HepG2 (cell line): ENCODE measurements around the gene TBL3. TPM values are rescaled to one million over a fixed set of nuclear protein-coding genes. Genes with fewer than 3 reads are reported as not detected.
A peak's percentile ranks its signal among the peaks of the same experiment; 100 is the strongest.

Experiments
- BHLHE40 ChIP-seq: IDR thresholded peaks from 2 replicates; pipeline ENCODE4 v1.6.1; 2011; ENCODE audit warnings: low read length, improper control_type of control experiment
- GMEB1 ChIP-seq: sonication (generic); formaldehyde crosslinking; IDR thresholded peaks from 2 replicates; pipeline ENCODE4 v1.5.1; 2020; ENCODE audit warnings: missing genetic modification reagents, mild to moderate bottlenecking, borderline replicate concordance
- MTA1 ChIP-seq: sonication (generic); formaldehyde crosslinking; IDR thresholded peaks from 2 replicates; pipeline ENCODE4 v1.4.0; 2020; ENCODE audit warnings: missing genetic modification reagents, mild to moderate bottlenecking, borderline replicate concordance
- MXD3 ChIP-seq: IDR thresholded peaks from 2 replicates; pipeline ENCODE4 v1.6.1; 2016; ENCODE audit warnings: mild to moderate bottlenecking, missing biosample characterization, missing genetic modification reagents
- POLR2AphosphoS5 ChIP-seq: IDR thresholded peaks from 2 replicates; pipeline ENCODE4 v1.6.1; 2012; ENCODE audit warnings: low read depth, low read length
- SAP130 ChIP-seq: IDR thresholded peaks from 2 replicates; pipeline ENCODE4 v1.6.1; 2016; ENCODE audit warnings: low read depth
- SOX13 ChIP-seq, 3 experiments: fragments of 450-650 bp in 1 of 3; sonication (generic) in 1 of 3; formaldehyde crosslinking in 1 of 3; IDR thresholded peaks in 2 of 3; conservative IDR thresholded peaks in 1 of 3; 2 replicates each; pipeline versions ENCODE4 v1.5.0 to v1.6.1; 2016 to 2020; ENCODE audit warnings: antibody characterized with exemption in 1 of 3, mild to moderate bottlenecking in 1 of 3, missing compliant biosample characterization in 1 of 3, missing genetic modification reagents in 1 of 3, moderate library complexity in 1 of 3
- XBP1 ChIP-seq: sonication (generic); formaldehyde crosslinking; IDR thresholded peaks from 2 replicates; pipeline ENCODE4 v1.5.0; 2020; ENCODE audit warnings: missing genetic modification reagents
- ZBTB3 ChIP-seq: sonication (generic); formaldehyde crosslinking; IDR thresholded peaks from 2 replicates; pipeline ENCODE4 v1.4.0; 2020; ENCODE audit warnings: low read depth, mild to moderate bottlenecking, moderate library complexity, missing genetic modification reagents, borderline replicate concordance
- ZBTB8A ChIP-seq: sonication (generic); formaldehyde crosslinking; IDR thresholded peaks from 2 replicates; pipeline ENCODE4 v1.4.0; 2020; ENCODE audit warnings: mild to moderate bottlenecking, low read depth, missing genetic modification reagents, borderline replicate concordance
- ZNF615 ChIP-seq: sonication (generic); formaldehyde crosslinking; IDR thresholded peaks from 2 replicates; pipeline ENCODE4 v1.5.0; 2020; ENCODE audit warnings: mild to moderate bottlenecking, missing genetic modification reagents, borderline replicate concordance
- ZNF790 ChIP-seq: sonication (generic); formaldehyde crosslinking; IDR thresholded peaks from 2 replicates; pipeline ENCODE4 v1.8.0; 2022; ENCODE audit warnings: missing genetic modification reagents, mild to moderate bottlenecking, borderline replicate concordance
- polyA plus RNA-seq, 8 experiments: library from polyadenylated mRNA; depleted of rRNA in 3 of 8; stranded (reverse) in 7 of 8; unstranded in 1 of 8; fragments of >200 nt; fragmentation: Illumina TruSeq in 4 of 8; extraction: Trizol in 4 of 8; gene quantifications; 2 replicates each; pipeline versions ENCODE4 v1.2.1 to v1.2.3, GENCODE V29; 2011 to 2016; ENCODE audit warnings: low read depth in 4 of 8, missing spikeins in 1 of 8, mixed read lengths in 1 of 8; ENCODE audit not compliant: insufficient read depth in 1 of 8
- total RNA-seq, 5 experiments: library from RNA; depleted of rRNA; stranded (reverse); fragments of >200 nt; fragmentation: Illumina TruSeq; extraction: Trizol; gene quantifications; 2 replicates each; pipeline ENCODE4 v1.2.3, GENCODE V29; 2016; ENCODE audit warnings: low read depth in 1 of 5
- TF ChIP-seq, protein P1 (sequence below): IDR thresholded peaks from 2 replicates; pipeline ENCODE4 v1.6.1; 2016; ENCODE audit warnings: missing compliant biosample characterization, missing genetic modification reagents, borderline replicate concordance
- TF ChIP-seq, protein P2 (sequence below): sonication (generic); formaldehyde crosslinking; IDR thresholded peaks from 2 replicates; pipeline ENCODE4 v1.5.0; 2020; ENCODE audit warnings: mild to moderate bottlenecking, missing genetic modification reagents, borderline replicate concordance
- TF ChIP-seq, protein P3 (sequence below): sonication (generic); formaldehyde crosslinking; IDR thresholded peaks from 2 replicates; pipeline ENCODE4 v1.4.0; 2020; ENCODE audit warnings: missing genetic modification reagents
- TF ChIP-seq, protein P4 (sequence below): sonication (generic); formaldehyde crosslinking; IDR thresholded peaks from 2 replicates; pipeline ENCODE4 v1.9.0; 2021; ENCODE audit warnings: missing genetic modification reagents, borderline replicate concordance

Gene TBL3
- total and polyA plus RNA-seq, 2 of the 13 experiments (the other 11 are each of a cell fraction or from before 2014, with no cell fraction given), result 16.8 to 38.0 TPM

DNA sequence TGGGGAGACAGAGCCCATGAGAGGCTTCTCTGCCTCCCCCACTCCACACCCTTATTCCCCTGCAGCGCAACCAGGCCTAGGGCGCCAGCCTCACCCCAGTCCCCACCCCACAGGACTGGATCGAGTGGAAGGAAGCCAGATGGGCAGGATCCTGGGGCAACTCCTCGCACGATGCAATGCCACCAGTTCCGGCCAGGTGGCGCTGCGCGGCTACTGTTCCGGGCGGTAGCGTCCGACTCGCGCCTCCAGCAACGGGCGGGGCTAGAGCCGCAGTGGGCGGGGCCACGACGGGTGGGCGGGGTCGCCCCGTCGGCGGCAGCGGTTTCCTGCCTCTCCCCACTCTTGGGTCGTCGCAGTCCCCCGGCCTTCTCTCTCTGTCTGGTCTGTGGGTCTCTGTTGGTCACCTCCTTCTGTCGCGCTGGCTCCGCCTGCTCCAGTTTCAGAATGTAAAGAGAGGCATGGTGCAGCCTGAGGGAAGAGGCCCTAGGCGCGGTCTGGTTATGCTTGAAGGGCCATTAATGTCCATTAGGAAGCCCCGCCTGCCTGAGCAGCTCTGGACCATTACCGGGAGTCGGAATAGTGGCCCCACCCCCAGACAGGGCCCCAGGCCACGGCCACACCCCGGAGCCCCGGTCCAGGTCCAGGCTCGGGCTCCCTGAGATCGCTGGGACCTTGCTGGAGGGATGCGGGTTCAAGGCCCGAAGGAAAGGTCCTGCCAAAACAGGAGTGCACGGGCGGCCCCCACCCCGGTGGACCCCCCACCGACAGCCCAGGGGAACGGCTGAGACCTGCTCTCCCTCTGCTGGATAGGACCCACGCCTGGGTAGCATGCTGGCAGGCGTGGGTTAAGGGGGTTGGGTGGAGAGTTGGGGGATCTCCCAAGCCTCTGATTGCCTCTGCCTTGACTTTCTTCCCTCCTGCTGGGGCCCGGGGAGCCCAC, 51.5 kb downstream of the TBL3 start (continued):
- TF ChIP-seq ZNF790 (CRISPR knock-in tag) (peak; percentile 85; the same call in 1 of the 2 replicates), SAP130 (CRISPR knock-in tag) (peak; percentile 83), ZNF615 (CRISPR knock-in tag) (no peak), ZBTB3 (CRISPR knock-in tag) (peak; percentile 43; the same call in 1 of the 2 replicates), ZBTB8A (CRISPR knock-in tag) (no peak), SOX13 (IDR thresholded peaks at IDR 0.05) (no peak), SOX13 (CRISPR knock-in tag; conservative IDR thresholded peaks at IDR 0.05 in 1 of 2, IDR thresholded peaks at IDR 0.05 in 1 of 2) (peak in 1 of 2 experiments; percentile 13; a peak in 1 of 4 replicates), MXD3 (CRISPR knock-in tag) (peak; percentile 26), POLR2AphosphoS5 (peak; percentile 68), BHLHE40 (peak; percentile 30; the same call in 1 of the 2 replicates), XBP1 (CRISPR knock-in tag) (no peak), MTA1 (CRISPR knock-in tag) (peak; percentile 38; the same call in 1 of the 2 replicates), GMEB1 (CRISPR knock-in tag) (peak; percentile 64; the same call in 1 of the 2 replicates)
- TF ChIP-seq, protein P1, sequence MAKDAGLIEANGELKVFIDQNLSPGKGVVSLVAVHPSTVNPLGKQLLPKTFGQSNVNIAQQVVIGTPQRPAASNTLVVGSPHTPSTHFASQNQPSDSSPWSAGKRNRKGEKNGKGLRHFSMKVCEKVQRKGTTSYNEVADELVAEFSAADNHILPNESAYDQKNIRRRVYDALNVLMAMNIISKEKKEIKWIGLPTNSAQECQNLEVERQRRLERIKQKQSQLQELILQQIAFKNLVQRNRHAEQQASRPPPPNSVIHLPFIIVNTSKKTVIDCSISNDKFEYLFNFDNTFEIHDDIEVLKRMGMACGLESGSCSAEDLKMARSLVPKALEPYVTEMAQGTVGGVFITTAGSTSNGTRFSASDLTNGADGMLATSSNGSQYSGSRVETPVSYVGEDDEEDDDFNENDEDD (CRISPR knock-in tag), result peak; percentile 60; the same call in 1 of the 2 replicates
- TF ChIP-seq, protein P2, sequence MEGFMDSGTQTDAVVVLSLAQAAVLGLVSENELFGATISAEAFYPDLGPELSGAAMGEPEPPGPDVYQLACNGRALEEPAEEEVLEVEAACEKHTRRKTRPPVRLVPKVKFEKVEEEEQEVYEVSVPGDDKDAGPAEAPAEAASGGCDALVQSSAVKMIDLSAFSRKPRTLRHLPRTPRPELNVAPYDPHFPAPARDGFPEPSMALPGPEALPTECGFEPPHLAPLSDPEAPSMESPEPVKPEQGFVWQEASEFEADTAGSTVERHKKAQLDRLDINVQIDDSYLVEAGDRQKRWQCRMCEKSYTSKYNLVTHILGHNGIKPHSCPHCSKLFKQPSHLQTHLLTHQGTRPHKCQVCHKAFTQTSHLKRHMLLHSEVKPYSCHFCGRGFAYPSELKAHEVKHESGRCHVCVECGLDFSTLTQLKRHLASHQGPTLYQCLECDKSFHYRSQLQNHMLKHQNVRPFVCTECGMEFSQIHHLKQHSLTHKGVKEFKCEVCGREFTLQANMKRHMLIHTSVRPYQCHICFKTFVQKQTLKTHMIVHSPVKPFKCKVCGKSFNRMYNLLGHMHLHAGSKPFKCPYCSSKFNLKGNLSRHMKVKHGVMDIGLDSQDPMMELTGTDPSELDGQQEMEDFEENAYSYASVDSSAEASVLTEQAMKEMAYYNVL (CRISPR knock-in tag), result peak; percentile 40; the same call in 1 of the 2 replicates
- TF ChIP-seq, protein P3, sequence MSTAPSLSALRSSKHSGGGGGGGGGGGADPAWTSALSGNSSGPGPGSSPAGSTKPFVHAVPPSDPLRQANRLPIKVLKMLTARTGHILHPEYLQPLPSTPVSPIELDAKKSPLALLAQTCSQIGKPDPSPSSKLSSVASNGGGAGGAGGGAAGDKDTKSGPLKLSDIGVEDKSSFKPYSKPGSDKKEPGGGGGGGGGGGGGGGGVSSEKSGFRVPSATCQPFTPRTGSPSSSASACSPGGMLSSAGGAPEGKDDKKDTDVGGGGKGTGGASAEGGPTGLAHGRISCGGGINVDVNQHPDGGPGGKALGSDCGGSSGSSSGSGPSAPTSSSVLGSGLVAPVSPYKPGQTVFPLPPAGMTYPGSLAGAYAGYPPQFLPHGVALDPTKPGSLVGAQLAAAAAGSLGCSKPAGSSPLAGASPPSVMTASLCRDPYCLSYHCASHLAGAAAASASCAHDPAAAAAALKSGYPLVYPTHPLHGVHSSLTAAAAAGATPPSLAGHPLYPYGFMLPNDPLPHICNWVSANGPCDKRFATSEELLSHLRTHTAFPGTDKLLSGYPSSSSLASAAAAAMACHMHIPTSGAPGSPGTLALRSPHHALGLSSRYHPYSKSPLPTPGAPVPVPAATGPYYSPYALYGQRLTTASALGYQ, result no peak
- TF ChIP-seq, protein P4, sequence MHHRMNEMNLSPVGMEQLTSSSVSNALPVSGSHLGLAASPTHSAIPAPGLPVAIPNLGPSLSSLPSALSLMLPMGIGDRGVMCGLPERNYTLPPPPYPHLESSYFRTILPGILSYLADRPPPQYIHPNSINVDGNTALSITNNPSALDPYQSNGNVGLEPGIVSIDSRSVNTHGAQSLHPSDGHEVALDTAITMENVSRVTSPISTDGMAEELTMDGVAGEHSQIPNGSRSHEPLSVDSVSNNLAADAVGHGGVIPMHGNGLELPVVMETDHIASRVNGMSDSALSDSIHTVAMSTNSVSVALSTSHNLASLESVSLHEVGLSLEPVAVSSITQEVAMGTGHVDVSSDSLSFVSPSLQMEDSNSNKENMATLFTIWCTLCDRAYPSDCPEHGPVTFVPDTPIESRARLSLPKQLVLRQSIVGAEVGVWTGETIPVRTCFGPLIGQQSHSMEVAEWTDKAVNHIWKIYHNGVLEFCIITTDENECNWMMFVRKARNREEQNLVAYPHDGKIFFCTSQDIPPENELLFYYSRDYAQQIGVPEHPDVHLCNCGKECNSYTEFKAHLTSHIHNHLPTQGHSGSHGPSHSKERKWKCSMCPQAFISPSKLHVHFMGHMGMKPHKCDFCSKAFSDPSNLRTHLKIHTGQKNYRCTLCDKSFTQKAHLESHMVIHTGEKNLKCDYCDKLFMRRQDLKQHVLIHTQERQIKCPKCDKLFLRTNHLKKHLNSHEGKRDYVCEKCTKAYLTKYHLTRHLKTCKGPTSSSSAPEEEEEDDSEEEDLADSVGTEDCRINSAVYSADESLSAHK (CRISPR knock-in tag), result no peak
